H1 (cell line): Measurements from ENCODE around the gene CD59. TPM values are rescaled to one million over a fixed set of nuclear protein-coding genes. Genes with fewer than 3 reads are reported as not detected.

Experiments used
- CTCF ChIA-PET: fragments of 300-600 bp; sonication (Branson Sonifier 250); formaldehyde crosslinking; loops from one replicate; lab custom pipeline; 2021; ENCODE audit not compliant: partially characterized antibody; lab: Charles Lee
- POLR2A ChIA-PET: fragments of 300-600 bp; sonication (Branson Sonifier 250); formaldehyde crosslinking; loops from one replicate; lab custom pipeline; 2021; ENCODE audit warnings: inconsistent platforms; ENCODE audit not compliant: partially characterized antibody; lab: Charles Lee
- DNase-seq, 2 experiments: peaks; one replicate each; pipeline versions ENCODE4 v3.0.0 to v3.0.0-alpha.2; 2010 to 2022; ENCODE audit warnings: low spot score in 2 of 2, low read depth in 1 of 2, mixed read lengths in 1 of 2
- FAIRE-seq: peaks from 2 replicates; lab custom pipeline; 2011; peaks lifted over from hg19 to GRCh38; lab: Jason Lieb, UNC
- H2AFZ ChIP-seq: 2 replicates; pipeline ENCODE4 v1.8.1; 2012; ENCODE audit warnings: low read length, inconsistent platforms
- H2AK5ac ChIP-seq: 2 replicates; pipeline ENCODE4 v1.6.1; 2013; ENCODE audit warnings: low read depth, low read length
- H2BK120ac ChIP-seq: replicated peaks from 2 replicates; pipeline ENCODE3; 2013; ENCODE audit warnings: low read depth, low read length, inconsistent platforms
- H2BK12ac ChIP-seq: 2 replicates; pipeline ENCODE4 v1.6.1; 2013; ENCODE audit warnings: low read depth, low read length
- H2BK15ac ChIP-seq: 2 replicates; pipeline ENCODE4 v1.6.1; 2013; ENCODE audit warnings: low read length
- H2BK20ac ChIP-seq: 2 replicates; pipeline ENCODE4 v1.6.1; 2013; ENCODE audit warnings: low read length
- H2BK5ac ChIP-seq: 2 replicates; pipeline ENCODE4 v1.6.1; 2013; ENCODE audit warnings: low read depth, low read length
- H3K14ac ChIP-seq: 2 replicates; pipeline ENCODE4 v1.6.1; 2013; ENCODE audit warnings: inconsistent platforms; ENCODE audit not compliant: insufficient read length
- H3K18ac ChIP-seq: 2 replicates; pipeline ENCODE4 v1.6.1; 2013; ENCODE audit warnings: low read length; ENCODE audit errors: extremely low read depth
- H3K23ac ChIP-seq: 2 replicates; pipeline ENCODE4 v1.6.1; 2013; ENCODE audit warnings: inconsistent platforms; ENCODE audit not compliant: insufficient read length
- H3K23me2 ChIP-seq: 2 replicates; pipeline ENCODE4 v1.6.1; 2013; ENCODE audit warnings: low read depth, low read length
- H3K27ac ChIP-seq: 2 replicates; pipeline ENCODE4 v1.6.1; 2011; ENCODE audit warnings: low read depth, low read length, inconsistent platforms
- H3K27me3 ChIP-seq, 4 experiments: replicated peaks in 1 of 4; 1 replicate in 1 of 4; 2 replicates in 3 of 4; pipeline versions ENCODE4 v1.6.1 to v1.8.1; 2011 to 2013; ENCODE audit warnings: low read length in 3 of 4, mild to moderate bottlenecking in 3 of 4, inconsistent platforms in 2 of 4, mixed read lengths in 2 of 4, moderate library complexity in 1 of 4; ENCODE audit not compliant: control insufficient read depth in 3 of 4, insufficient read depth in 3 of 4; ENCODE audit errors: extremely low read depth in 1 of 4
- H3K36me3 ChIP-seq, 4 experiments: 2 replicates each; pipeline versions ENCODE4 v1.6.1 to v1.8.1; 2011 to 2013; ENCODE audit warnings: mild to moderate bottlenecking in 4 of 4, low read length in 3 of 4, moderate library complexity in 2 of 4, control low read depth in 1 of 4, inconsistent platforms in 1 of 4; ENCODE audit not compliant: insufficient read depth in 4 of 4, control insufficient read depth in 2 of 4
- H3K4ac ChIP-seq: replicated peaks from 2 replicates; pipeline ENCODE3; 2013; ENCODE audit warnings: low read length, low read depth, mixed read lengths, inconsistent platforms; ENCODE audit not compliant: insufficient read length
- H3K4me1 ChIP-seq, 4 experiments: replicated peaks in 1 of 4; 1 replicate in 1 of 4; 2 replicates in 3 of 4; pipeline versions ENCODE4 v1.6.1 to v1.8.1; 2011 to 2013; ENCODE audit warnings: low read length in 3 of 4, inconsistent platforms in 2 of 4, mixed read lengths in 1 of 4; ENCODE audit not compliant: insufficient read depth in 4 of 4, control insufficient read depth in 3 of 4
- H3K4me2 ChIP-seq, 2 experiments: 2 replicates each; pipeline versions ENCODE4 v1.6.1 to v1.8.1; 2011 to 2013; ENCODE audit warnings: low read depth in 2 of 2, low read length in 2 of 2, control low read depth in 1 of 2, inconsistent platforms in 1 of 2, mild to moderate bottlenecking in 1 of 2; ENCODE audit not compliant: insufficient read depth in 1 of 2
- H3K4me3 ChIP-seq, 4 experiments: fragments of 200-600, 300-600 bp in 1 of 4; sonication (generic), shearing (Covaris generic), sonication (Bioruptor Twin) in 1 of 4; 2 replicates each; pipeline versions ENCODE4 v1.5.1 to v1.8.1; 2011 to 2016; ENCODE audit warnings: low read length in 4 of 4, low read depth in 3 of 4, control low read depth in 2 of 4, inconsistent platforms in 2 of 4, mild to moderate bottlenecking in 2 of 4, mixed read lengths in 1 of 4, moderate library complexity in 1 of 4; ENCODE audit not compliant: insufficient read depth in 2 of 4; ENCODE audit errors: extremely low read depth in 1 of 4
- H3K56ac ChIP-seq: replicated peaks from 2 replicates; pipeline ENCODE3; 2013; ENCODE audit warnings: low read depth, mild to moderate bottlenecking, mixed read lengths, low read length, inconsistent platforms; ENCODE audit not compliant: insufficient read length
- H3K79me1 ChIP-seq: 2 replicates; pipeline ENCODE4 v1.6.1; 2013; ENCODE audit warnings: low read depth, low read length, control low read depth
- H3K79me2 ChIP-seq, 2 experiments: 2 replicates each; pipeline versions ENCODE4 v1.6.1 to v1.8.1; 2012 to 2013; ENCODE audit warnings: low read length in 2 of 2, mild to moderate bottlenecking in 2 of 2, inconsistent platforms in 1 of 2; ENCODE audit not compliant: insufficient read depth in 2 of 2, control insufficient read depth in 1 of 2
- H3K9ac ChIP-seq, 4 experiments: replicated peaks in 1 of 4; 1 replicate in 1 of 4; 2 replicates in 3 of 4; pipeline versions ENCODE4 v1.6.1 to v1.8.1; 2011 to 2013; ENCODE audit warnings: low read depth in 3 of 4, low read length in 3 of 4, control low read depth in 2 of 4, mild to moderate bottlenecking in 2 of 4, moderate library complexity in 2 of 4, inconsistent platforms in 1 of 4; ENCODE audit errors: extremely low read depth in 1 of 4
- H3K9me3 ChIP-seq, 2 experiments: 2 replicates each; pipeline versions ENCODE4 v1.6.1 to v1.8.1; 2012 to 2013; ENCODE audit warnings: mild to moderate bottlenecking in 2 of 2, moderate library complexity in 2 of 2, control low read depth in 1 of 2, inconsistent platforms in 1 of 2, low read depth in 1 of 2, low read length in 1 of 2, mixed read lengths in 1 of 2; ENCODE audit not compliant: insufficient read depth in 2 of 2
- H4K20me1 ChIP-seq, 2 experiments: replicated peaks in 1 of 2; 2 replicates each; pipeline versions ENCODE3 to v1.8.1; 2011 to 2013; ENCODE audit warnings: inconsistent platforms in 2 of 2, low read length in 2 of 2, mild to moderate bottlenecking in 1 of 2; ENCODE audit not compliant: insufficient read depth in 2 of 2, control insufficient read depth in 1 of 2
- H4K5ac ChIP-seq: 2 replicates; pipeline ENCODE4 v1.6.1; 2013; ENCODE audit warnings: low read length, low read depth, mixed read lengths, inconsistent platforms; ENCODE audit not compliant: insufficient read length
- H4K8ac ChIP-seq: 2 replicates; pipeline ENCODE4 v1.8.0; 2013; ENCODE audit warnings: mild to moderate bottlenecking, moderate library complexity, low read length, inconsistent platforms; ENCODE audit not compliant: insufficient read depth; ENCODE audit errors: extremely low read depth
- H4K91ac ChIP-seq: replicated peaks from 2 replicates; pipeline ENCODE3; 2013; ENCODE audit warnings: low read length, mixed read lengths, inconsistent platforms; ENCODE audit not compliant: insufficient read length
- CHD1 ChIP-seq: IDR thresholded peaks from 2 replicates; pipeline ENCODE4 v1.6.1; 2012; ENCODE audit warnings: low read depth, low read length, improper control_type of control experiment
- TEAD4 ChIP-seq: IDR thresholded peaks from 2 replicates; pipeline ENCODE4 v1.6.1; 2012; ENCODE audit warnings: low read depth, low read length, inconsistent platforms, mixed read lengths
- WGBS, 2 experiments: shearing (Covaris generic) in 1 of 2; methylation state at CpG; one replicate each; pipeline versions ENCODE4 v1.1.6 to v1.1.7; 2013 to 2015; ENCODE audit warnings: low lambda C conversion rate in 2 of 2, mixed read lengths in 2 of 2, inconsistent platforms in 1 of 2, low coverage in 1 of 2, missing lambda C conversion rate in 1 of 2; ENCODE audit not compliant: insufficient replicate concordance in 2 of 2, insufficient coverage in 1 of 2, insufficient read length in 1 of 2; ENCODE audit errors: extremely low coverage in 1 of 2, missing lambda C conversion rate in 1 of 2; 5-methylcytosine and 5-hydroxymethylcytosine counted together
- polyA plus RNA-seq, 7 experiments: library from polyadenylated mRNA; depleted of rRNA in 3 of 7; stranded (reverse) in 5 of 7; unstranded in 2 of 7; fragments of >200 nt in 5 of 7; fragments of 200-250 nt in 2 of 7; gene quantifications; 1 replicate in 5 of 7; 2 replicates in 1 of 7; 4 replicates in 1 of 7; pipeline versions ENCODE4 v1.2.1 to v1.2.3, GENCODE V29; 2011 to 2013; ENCODE audit warnings: missing spikeins in 2 of 7, mixed read lengths in 2 of 7
- total RNA-seq: library from RNA; stranded (reverse); fragmentation: NEBNext Ultra II Directional; extraction: Animal tissue kit (Norgen Biotek cat#: 25700); gene quantifications from 2 replicates; pipeline ENCODE4 v1.2.1, GENCODE V29; 2021

The CD59 gene
- total and polyA plus RNA-seq, 2 of the 8 experiments (the other 6 are each of a cell fraction or from before 2014, with no cell fraction given), result 63.1 to 90.3 TPM

DNA sequence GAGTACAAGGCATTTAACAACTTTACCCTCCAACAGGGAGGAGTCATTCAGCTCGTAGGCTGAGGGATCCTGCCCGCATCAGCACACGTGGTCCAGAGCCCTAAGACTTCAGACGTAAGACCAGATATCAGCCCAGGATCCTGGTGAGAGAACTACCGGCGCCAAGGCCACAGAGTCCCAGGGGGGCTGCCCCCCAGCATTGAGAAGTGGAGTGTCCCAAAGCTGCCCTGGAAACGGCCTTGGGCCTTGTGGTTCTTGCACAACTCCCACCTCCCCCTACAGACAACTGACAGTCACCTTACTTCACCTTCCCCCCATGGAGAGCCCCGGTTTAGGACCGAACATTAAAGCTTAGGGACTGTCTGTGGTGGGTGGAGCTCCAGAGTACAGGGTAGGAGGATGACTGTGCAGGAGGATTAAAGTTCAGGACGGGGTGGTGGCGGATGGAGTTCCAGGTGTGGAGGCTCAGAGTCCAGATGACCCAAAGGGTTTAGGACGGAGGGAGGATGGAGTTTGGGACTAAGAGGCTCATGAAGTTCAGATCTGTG is 36.6 kb downstream of the CD59 start:
- H4K5ac ChIP-seq, result no peak overlapping the region
- no peaks in the 10 kb centered on the region for H3K36me3 ChIP-seq
- H4K8ac ChIP-seq, result no peak overlapping the region
- H3K27ac ChIP-seq, result no peak overlapping the region
- no peaks in the 10 kb centered on the region for H4K20me1 ChIP-seq
- peak overlapping the region; percentile 74 to 77 for H3K4me2 ChIP-seq
- H3K79me2 ChIP-seq, result no peaks in the 10 kb centered on the region
- H3K18ac ChIP-seq, result no peak overlapping the region
- ChIA-PET CTCF (interaction anchor here (0.7 to 2.5 kb wide), 6 partner anchors 8 to 337 kb away, joined by 3 to 12 read pairs (median 3); no protein-coding TSS in a partner anchor), POLR2A (interaction anchor here (0.5 to 2.8 kb wide), 3 partner anchors 9 to 75 kb away, joined by 3 to 9 read pairs (median 7); partner anchors contain the start of gene FBXO3)
- H3K23ac ChIP-seq, result no peak overlapping the region
- H2AFZ ChIP-seq, result no peak overlapping the region
- no peak overlapping the region for H3K14ac ChIP-seq
- H3K79me1 ChIP-seq, result no peaks in the 10 kb centered on the region
- 77% methylated on average over 10 of the region's 12 CpGs; no CpG with 5 or more reads in 1 of the 2 experiments for WGBS, 2 experiments
- peak overlapping the region; percentile 20 to 76 (median 54); a peak in 7 of 8 replicates for H3K4me3 ChIP-seq
- peaks cover 0 to 9% (median 3%) of the 10 kb centered on the region in 4 experiments; a peak in 4 of 7 replicates for H3K27me3 ChIP-seq
- no peak overlapping the region for H2BK5ac ChIP-seq
- H2BK15ac ChIP-seq, result no peak overlapping the region
- FAIRE-seq, result no peak
- H2BK20ac ChIP-seq, result no peak overlapping the region
- DNase-seq, result no peak
- no peaks in the 10 kb centered on the region for H3K9me3 ChIP-seq
- no peak overlapping the region for H3K56ac ChIP-seq
- no peak overlapping the region for H2BK120ac ChIP-seq
- no peak overlapping the region for H4K91ac ChIP-seq
- H3K4ac ChIP-seq, result peak overlapping the region; percentile 71
- H3K4me1 ChIP-seq, result peaks cover 0 to 10% (median 6%) of the 10 kb centered on the region in 4 experiments; a peak in 6 of 7 replicates
- peak overlapping the region; percentile 60; the same call in 1 of the 2 replicates for H2BK12ac ChIP-seq
- peaks cover 7% of the 10 kb centered on the region; the same call in 1 of the 2 replicates for H3K23me2 ChIP-seq
- no peak overlapping the region for H3K9ac ChIP-seq
- TF ChIP-seq CHD1, result no peak
- TF ChIP-seq TEAD4, result no peak
- TF ChIP-seq, all 59 proteins: peak for 0
- H2AK5ac ChIP-seq, result no peak overlapping the region
